Activated naive CD8-positive, alpha-beta T cell treated with anti-CD3 and anti-CD28 coated beads, Interleukin-2, amount 50 U/mL, for 24 hours (primary cell): ENCODE results near the gene MAST2.
"Not testable (repeated sequence)": the region's sequence is repeated elsewhere in the genome, so short reads cannot be mapped to it uniquely, and the experiment has no call there.

ENCODE experiments used
- ATAC-seq: fragments of 150-1000 bp; cut with Tn5 transposase; one replicate; pipeline ENCODE4 v1.10.0; 2021
- DNase-seq: peaks from one replicate; pipeline ENCODE4 v3.0.0; 2021
- H3K27ac Mint-ChIP-seq: one replicate; pipeline ENCODE4 v1.8.0; 2021; ENCODE audit warnings: mild to moderate bottlenecking, mixed read lengths
- H3K27me3 Mint-ChIP-seq: one replicate; pipeline ENCODE4 v1.8.0; 2021; ENCODE audit warnings: mixed read lengths
- H3K36me3 Mint-ChIP-seq: one replicate; pipeline ENCODE4 v1.8.0; 2021; ENCODE audit warnings: low read depth, mixed read lengths
- H3K4me1 Mint-ChIP-seq: one replicate; pipeline ENCODE4 v1.8.0; 2021; ENCODE audit warnings: mixed read lengths
- H3K4me3 Mint-ChIP-seq: one replicate; pipeline ENCODE4 v1.8.0; 2021; ENCODE audit warnings: mild to moderate bottlenecking, moderate library complexity, mixed read lengths
- H3K9me3 Mint-ChIP-seq: one replicate; pipeline ENCODE4 v1.8.0; 2021; ENCODE audit warnings: mixed read lengths

Gene MAST2

DNA sequence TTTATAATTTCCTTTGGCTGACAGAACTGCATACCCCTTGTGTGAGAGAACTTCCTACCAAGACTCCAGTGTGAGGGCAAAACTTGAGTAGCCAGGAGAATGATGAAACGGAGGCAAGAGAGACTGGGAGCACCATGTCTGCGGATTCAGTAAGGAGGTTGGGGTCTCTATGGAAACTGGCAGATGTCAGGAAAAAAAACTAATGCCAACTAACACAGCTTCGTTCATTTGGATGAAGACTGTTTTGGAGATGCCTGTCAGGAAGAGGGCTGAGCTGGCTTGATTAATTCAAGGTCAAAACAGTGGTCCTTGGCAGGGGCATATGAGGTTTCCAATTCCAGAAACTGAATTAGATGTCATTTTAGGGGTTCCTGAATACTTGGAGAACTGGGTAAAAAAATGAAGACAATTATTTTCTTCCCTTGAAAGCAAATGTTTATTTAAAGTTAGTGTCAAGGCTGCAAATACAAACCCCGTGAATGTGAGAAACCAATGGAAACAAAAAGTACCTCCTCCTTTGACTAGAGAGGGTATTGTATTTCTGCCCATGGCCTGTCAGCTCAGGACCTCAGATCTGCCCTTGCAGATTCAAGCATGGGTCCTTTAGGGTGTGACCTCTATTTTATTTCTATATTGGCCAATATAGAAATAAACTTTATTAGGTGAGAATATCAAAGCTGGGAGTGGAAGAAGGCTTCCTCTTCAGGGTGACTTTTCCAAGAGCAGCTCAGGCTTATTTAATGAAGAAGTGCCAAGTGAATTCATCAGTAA lies 110.5 kb downstream of the MAST2 start:
- Mint-ChIP-seq H3K27ac (no peak overlapping the region), H3K9me3 (no peaks in the 10 kb centered on the region), H3K36me3 (no peaks in the 10 kb centered on the region), H3K4me1 (peaks cover 13% of the 10 kb centered on the region), H3K4me3 (no peak overlapping the region), H3K27me3 (no peaks in the 10 kb centered on the region)
- no peak for DNase-seq
- ATAC-seq = no peak

DNA sequence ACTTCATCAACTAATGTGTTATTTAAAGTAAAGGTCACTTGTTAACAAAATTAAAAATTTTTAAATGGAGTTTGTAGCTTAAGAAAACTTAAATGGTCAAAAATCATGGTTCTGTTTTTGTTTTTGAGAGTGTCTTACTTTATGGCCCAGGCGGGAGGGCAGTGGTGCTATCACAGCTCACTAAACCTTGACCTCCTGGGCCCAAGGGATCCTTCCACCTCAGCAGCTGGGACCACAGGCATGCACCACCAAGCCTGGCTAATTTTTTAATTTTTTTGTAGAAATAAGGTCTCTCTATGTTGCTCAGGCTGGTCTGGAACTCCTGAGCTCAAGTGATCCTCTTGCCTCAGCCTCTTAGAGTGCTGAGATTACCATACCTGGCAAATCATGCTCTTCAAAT lies 111.4 kb downstream of the MAST2 start:
- H3K4me3 Mint-ChIP-seq = no peak overlapping the region
- DNase-seq (no peak), ATAC-seq (no peak)
- H3K36me3 Mint-ChIP-seq = no peaks in the 10 kb centered on the region
- no peaks in the 10 kb centered on the region for H3K27me3 Mint-ChIP-seq
- peaks cover 13% of the 10 kb centered on the region for H3K4me1 Mint-ChIP-seq
- H3K27ac Mint-ChIP-seq = no peak overlapping the region
- no peaks in the 10 kb centered on the region for H3K9me3 Mint-ChIP-seq

DNA sequence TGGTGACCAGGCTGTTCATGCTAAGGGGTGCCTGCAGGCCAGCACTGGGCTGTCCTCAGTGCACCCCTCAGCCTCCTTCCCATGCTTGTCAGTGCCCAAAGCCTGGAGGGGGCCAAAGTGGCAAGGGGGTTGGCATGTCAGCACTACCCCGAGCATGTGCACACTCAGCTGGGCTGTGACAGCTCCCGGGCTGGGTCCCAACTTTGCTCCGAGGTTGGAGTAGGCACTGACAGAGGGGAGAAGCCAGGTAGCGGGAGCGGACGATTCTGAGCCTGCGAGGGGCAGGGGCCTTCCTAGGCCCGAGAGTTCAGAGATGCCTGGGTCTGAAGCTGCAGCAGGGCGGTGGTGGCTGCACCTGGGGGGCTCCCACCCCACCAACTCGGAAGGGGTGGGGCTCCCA lies 119.0 kb downstream of the MAST2 start:
- no peaks in the 10 kb centered on the region for H3K9me3 Mint-ChIP-seq
- no peaks in the 10 kb centered on the region for H3K27me3 Mint-ChIP-seq
- no peak overlapping the region for H3K27ac Mint-ChIP-seq
- H3K4me1 Mint-ChIP-seq = no peaks in the 10 kb centered on the region
- DNase-seq = no peak
- H3K4me3 Mint-ChIP-seq = no peak overlapping the region
- H3K36me3 Mint-ChIP-seq = no peaks in the 10 kb centered on the region
- no peak for ATAC-seq

- H3K27me3 Mint-ChIP-seq = no peaks in the 10 kb centered on the region
- no peak overlapping the region for H3K27ac Mint-ChIP-seq
- H3K4me3 Mint-ChIP-seq = no peak overlapping the region
- ATAC-seq (no peak), DNase-seq (no peak)
- H3K36me3 Mint-ChIP-seq = no peaks in the 10 kb centered on the region
- H3K9me3 Mint-ChIP-seq = no peaks in the 10 kb centered on the region
- no peaks in the 10 kb centered on the region for H3K4me1 Mint-ChIP-seq
Measured at GRCh38 chr1:45922813-45923212, 119.4 kb downstream of the MAST2 start.

DNA sequence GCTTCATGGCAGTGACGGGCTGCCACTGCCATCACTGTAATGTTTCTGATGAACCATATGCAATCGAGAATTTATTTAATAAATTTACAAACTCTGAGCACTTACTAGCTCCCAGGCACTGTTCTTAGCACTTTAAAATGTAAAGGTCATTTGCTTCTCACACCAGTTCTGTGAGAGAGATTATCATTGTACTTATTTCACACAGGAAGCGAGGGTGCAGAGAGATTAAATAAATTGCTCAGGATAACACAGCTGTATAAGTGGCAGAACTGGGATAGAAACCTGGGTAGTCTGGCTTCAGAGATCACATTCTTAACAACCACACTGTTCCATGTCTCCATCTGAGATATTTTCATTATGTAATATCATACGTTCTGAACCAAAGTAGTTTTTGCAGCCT lies 119.9 kb downstream of the MAST2 start:
- Mint-ChIP-seq H3K4me1 (no peaks in the 10 kb centered on the region), H3K9me3 (no peaks in the 10 kb centered on the region)
- no peak for ATAC-seq

GRCh38 chr1:45924736-45925135 lies 121.3 kb downstream of the MAST2 start:
- H3K4me3 Mint-ChIP-seq = no peak overlapping the region
- peaks cover 9% of the 10 kb centered on the region for H3K4me1 Mint-ChIP-seq
- DNase-seq (no peak), ATAC-seq (no peak)
- no peaks in the 10 kb centered on the region for H3K36me3 Mint-ChIP-seq
- no peaks in the 10 kb centered on the region for H3K27me3 Mint-ChIP-seq
- H3K27ac Mint-ChIP-seq = no peak overlapping the region
- no peaks in the 10 kb centered on the region for H3K9me3 Mint-ChIP-seq

More for the DNA sequence above, 119.9 kb downstream of the MAST2 start:
- no peaks in the 10 kb centered on the region for H3K27me3 Mint-ChIP-seq
- no peak for DNase-seq
- H3K36me3 Mint-ChIP-seq = no peaks in the 10 kb centered on the region
- no peak overlapping the region for H3K4me3 Mint-ChIP-seq
- no peak overlapping the region for H3K27ac Mint-ChIP-seq

GRCh38 chr1:45925728-45926287 lies 122.4 kb downstream of the MAST2 start:
- ATAC-seq (no peak), DNase-seq (no peak)
- Mint-ChIP-seq H3K36me3 (no peaks in the 10 kb centered on the region), H3K9me3 (no peaks in the 10 kb centered on the region), H3K27me3 (no peaks in the 10 kb centered on the region), H3K4me1 (peaks cover 9% of the 10 kb centered on the region), H3K4me3 (no peak overlapping the region), H3K27ac (no peak overlapping the region)

- no peaks in the 10 kb centered on the region for H3K27me3 Mint-ChIP-seq
- no peak for ATAC-seq
- no peak for DNase-seq
- H3K36me3 Mint-ChIP-seq = no peaks in the 10 kb centered on the region
- H3K4me1 Mint-ChIP-seq = peaks cover 9% of the 10 kb centered on the region
- no peaks in the 10 kb centered on the region for H3K9me3 Mint-ChIP-seq
- no peak overlapping the region for H3K27ac Mint-ChIP-seq
- H3K4me3 Mint-ChIP-seq = no peak overlapping the region
Measured at GRCh38 chr1:45926330-45926729, 122.9 kb downstream of the MAST2 start.

DNA sequence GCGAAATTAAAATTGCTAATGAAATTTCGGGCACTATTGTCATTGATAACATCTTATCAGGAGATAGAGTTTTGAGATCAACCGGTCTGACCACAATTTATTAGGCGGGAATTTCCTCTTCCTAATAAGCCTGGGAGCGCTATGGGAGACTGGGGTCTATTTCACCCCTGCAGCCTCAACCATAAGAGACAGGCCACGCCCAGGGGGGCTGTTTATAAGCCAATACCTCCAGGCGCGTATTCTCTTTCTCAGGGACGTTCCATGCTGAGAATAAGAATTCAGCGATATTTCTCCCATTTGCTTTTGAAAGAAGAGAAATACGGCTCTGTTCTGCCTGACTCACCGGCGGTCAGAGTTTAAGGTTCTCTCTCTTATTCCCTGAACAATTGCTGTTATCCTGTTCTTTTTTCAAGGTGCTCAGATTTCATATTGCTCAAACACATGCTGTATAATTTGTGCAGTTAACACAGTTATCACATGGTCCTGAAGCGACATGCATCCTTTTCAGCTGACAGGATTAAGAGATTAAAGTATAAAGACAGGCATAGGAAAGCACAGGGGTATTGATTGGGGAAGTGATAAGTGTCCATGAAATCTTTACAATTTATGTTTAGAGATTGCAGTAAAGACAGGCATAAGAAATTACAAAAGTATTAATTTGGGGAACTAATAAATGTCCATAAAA lies 124.0 kb downstream of the MAST2 start:
- H3K27ac Mint-ChIP-seq, H3K27me3 Mint-ChIP-seq, H3K36me3 Mint-ChIP-seq, DNase-seq, H3K9me3 Mint-ChIP-seq, ATAC-seq, H3K4me3 Mint-ChIP-seq, H3K4me1 Mint-ChIP-seq: not testable (repeated sequence)

GRCh38 chr1:45928486-45929205 lies 125.2 kb downstream of the MAST2 start:
- H3K27me3 Mint-ChIP-seq = no peaks in the 10 kb centered on the region
- no peaks in the 10 kb centered on the region for H3K36me3 Mint-ChIP-seq
- no peak for ATAC-seq
- DNase-seq = no peak
- H3K27ac Mint-ChIP-seq = no peak overlapping the region
- H3K4me1 Mint-ChIP-seq = peaks cover 9% of the 10 kb centered on the region
- no peak overlapping the region for H3K4me3 Mint-ChIP-seq
- no peaks in the 10 kb centered on the region for H3K9me3 Mint-ChIP-seq

- Mint-ChIP-seq H3K9me3 (no peaks in the 10 kb centered on the region), H3K27me3 (no peaks in the 10 kb centered on the region), H3K27ac (no peak overlapping the region), H3K4me3 (no peak overlapping the region), H3K36me3 (no peaks in the 10 kb centered on the region), H3K4me1 (peaks cover 9% of the 10 kb centered on the region)
- DNase-seq = no peak
- no peak for ATAC-seq
Measured at GRCh38 chr1:45929257-45929687, 125.9 kb downstream of the MAST2 start.

- H3K4me3 Mint-ChIP-seq = no peak overlapping the region
- ATAC-seq = no peak
- no peaks in the 10 kb centered on the region for H3K36me3 Mint-ChIP-seq
- peaks cover 9% of the 10 kb centered on the region for H3K4me1 Mint-ChIP-seq
- no peak overlapping the region for H3K27ac Mint-ChIP-seq
- DNase-seq = no peak
- H3K9me3 Mint-ChIP-seq = no peaks in the 10 kb centered on the region
- H3K27me3 Mint-ChIP-seq = no peaks in the 10 kb centered on the region
Measured at GRCh38 chr1:45930258-45931150, 127.1 kb downstream of the MAST2 start.

GRCh38 chr1:45932205-45932604 lies 128.8 kb downstream of the MAST2 start:
- H3K4me1 Mint-ChIP-seq, H3K9me3 Mint-ChIP-seq, H3K27ac Mint-ChIP-seq: not testable (repeated sequence)

DNA sequence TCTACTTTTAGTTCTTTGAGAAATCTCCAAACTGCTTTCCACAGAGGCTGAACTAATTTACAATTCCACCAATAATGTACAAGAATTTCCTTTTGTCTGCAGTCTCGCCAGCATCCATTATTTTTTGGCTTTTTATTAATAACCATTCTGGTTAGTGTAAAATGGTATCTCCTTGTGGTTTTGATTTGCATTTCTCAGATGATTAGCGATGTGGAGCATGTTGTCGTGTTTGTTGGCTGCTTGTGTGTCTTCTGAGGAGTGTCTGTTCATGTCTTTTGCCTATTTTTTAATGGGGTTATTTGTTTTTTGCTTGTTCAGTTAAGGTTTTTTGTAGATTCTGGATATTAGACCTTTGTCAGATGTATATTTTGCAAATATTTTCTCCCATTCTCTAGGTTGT lies 131.5 kb downstream of the MAST2 start:
- DNase-seq (no peak), ATAC-seq (no peak)
- Mint-ChIP-seq H3K36me3 (no peaks in the 10 kb centered on the region), H3K27ac (no peak overlapping the region), H3K4me3 (no peak overlapping the region), H3K9me3 (no peaks in the 10 kb centered on the region), H3K4me1 (no peaks in the 10 kb centered on the region), H3K27me3 (no peaks in the 10 kb centered on the region)

More at GRCh38 chr1:45932205-45932604, 128.8 kb downstream of the MAST2 start:
- H3K27me3 Mint-ChIP-seq, H3K4me3 Mint-ChIP-seq, DNase-seq, ATAC-seq, H3K36me3 Mint-ChIP-seq: not testable (repeated sequence)
